Coronary artery (tissue), 2 donors: ENCODE results near the gene CPLX1.

Experiments
- DNase-seq: peaks from one replicate; pipeline ENCODE4 v3.0.0-alpha.2; 2017; ENCODE audit warnings: low spot score
- H3K27ac ChIP-seq, 2 donors: fragments of 200-600 bp; sonication (generic); one replicate each; pipeline ENCODE4 v1.5.1; 2016 to 2019
- H3K4me3 ChIP-seq: fragments of 200-600 bp; sonication (generic); 2 replicates; pipeline ENCODE4 v1.5.1; 2016; ENCODE audit warnings: mild to moderate bottlenecking, moderate library complexity
- TF ChIP-seq, protein P1 (sequence below): fragments of 200-600 bp; sonication (generic); IDR thresholded peaks from one replicate; pipeline ENCODE4 v1.5.1; 2019; ENCODE audit warnings: antibody characterized with exemption

Gene CPLX1

DNA sequence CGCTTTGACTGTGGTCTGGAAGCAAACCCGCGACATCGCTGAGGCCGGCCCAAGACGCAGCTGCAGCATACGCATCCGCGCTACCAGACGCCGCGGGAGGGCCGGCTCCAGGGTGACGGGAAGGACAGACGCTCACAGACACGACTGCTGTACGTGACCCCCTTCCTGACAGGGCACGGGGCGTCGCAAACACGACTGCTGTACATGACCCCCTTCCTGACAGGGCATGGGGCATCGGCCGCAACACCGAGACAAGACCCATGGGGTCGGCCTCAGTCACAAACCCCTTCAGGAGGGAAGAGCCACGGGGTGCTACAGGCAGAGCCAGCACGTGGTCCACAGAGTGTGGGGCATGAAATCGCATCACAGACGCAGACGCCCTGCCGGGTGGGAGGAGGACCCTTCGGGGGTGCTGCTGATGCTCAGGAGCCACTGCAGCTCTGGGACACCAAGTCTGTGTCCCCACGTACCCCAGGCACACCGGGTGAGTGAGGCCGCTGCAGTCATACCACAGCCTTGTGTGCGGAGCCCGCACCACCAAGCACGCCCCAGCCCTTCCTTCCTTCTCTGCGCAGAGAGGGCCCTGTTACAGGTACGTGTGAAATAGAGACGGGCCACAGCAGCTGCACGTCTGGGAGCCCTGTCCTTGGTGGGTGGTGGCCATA lies 38.7 kb upstream of the CPLX1 start:
- TF ChIP-seq, protein P1, sequence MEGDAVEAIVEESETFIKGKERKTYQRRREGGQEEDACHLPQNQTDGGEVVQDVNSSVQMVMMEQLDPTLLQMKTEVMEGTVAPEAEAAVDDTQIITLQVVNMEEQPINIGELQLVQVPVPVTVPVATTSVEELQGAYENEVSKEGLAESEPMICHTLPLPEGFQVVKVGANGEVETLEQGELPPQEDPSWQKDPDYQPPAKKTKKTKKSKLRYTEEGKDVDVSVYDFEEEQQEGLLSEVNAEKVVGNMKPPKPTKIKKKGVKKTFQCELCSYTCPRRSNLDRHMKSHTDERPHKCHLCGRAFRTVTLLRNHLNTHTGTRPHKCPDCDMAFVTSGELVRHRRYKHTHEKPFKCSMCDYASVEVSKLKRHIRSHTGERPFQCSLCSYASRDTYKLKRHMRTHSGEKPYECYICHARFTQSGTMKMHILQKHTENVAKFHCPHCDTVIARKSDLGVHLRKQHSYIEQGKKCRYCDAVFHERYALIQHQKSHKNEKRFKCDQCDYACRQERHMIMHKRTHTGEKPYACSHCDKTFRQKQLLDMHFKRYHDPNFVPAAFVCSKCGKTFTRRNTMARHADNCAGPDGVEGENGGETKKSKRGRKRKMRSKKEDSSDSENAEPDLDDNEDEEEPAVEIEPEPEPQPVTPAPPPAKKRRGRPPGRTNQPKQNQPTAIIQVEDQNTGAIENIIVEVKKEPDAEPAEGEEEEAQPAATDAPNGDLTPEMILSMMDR = no peak
- no peak overlapping the region for H3K4me3 ChIP-seq
- no peak overlapping the region for H3K27ac ChIP-seq
- no peak for DNase-seq

DNA sequence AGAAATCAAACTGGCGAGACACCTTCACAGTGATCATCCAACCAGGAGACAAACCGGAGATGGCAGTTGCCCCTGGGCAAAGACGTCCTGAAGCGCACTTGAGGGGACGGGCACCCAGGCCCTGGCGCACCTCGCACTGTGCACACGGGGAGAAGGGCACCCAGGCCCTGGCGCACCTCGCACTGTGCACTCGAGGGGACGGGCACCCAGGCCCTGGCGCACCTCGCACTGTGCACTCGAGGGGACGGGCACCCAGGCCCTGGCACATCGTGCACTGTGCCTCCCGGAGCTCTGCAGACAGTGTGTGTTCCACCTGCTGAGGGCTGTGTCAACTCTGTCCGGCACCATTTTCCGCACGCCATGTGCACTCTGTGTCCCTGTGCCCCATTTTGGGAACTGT lies 34.6 kb upstream of the CPLX1 start:
- no peak overlapping the region for H3K4me3 ChIP-seq
- no peak for DNase-seq
- H3K27ac ChIP-seq = no peak overlapping the region
- TF ChIP-seq, protein P1 = no peak

DNA sequence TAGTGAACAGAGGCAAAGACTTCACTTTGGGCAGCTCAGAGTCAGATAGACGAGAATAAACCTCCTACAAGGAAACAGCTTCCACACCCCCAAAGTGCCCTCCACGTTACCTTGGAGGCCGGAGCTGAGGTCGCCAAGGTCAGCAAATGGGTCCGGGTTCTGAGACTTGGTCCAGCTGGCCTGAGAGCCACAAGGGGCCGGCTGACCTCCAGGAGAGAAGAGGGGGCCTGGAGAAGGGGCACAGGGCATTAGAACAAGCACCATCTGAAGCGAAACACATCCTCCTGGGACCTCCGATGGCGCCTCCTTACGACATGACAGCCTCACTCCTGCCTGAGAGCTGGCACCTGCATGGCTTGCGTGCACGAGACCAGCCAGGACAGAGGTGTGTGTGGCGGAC lies 33.6 kb upstream of the CPLX1 start:
- TF ChIP-seq, protein P1 = no peak
- DNase-seq = no peak
- H3K4me3 ChIP-seq = no peak overlapping the region
- no peak overlapping the region for H3K27ac ChIP-seq

DNA sequence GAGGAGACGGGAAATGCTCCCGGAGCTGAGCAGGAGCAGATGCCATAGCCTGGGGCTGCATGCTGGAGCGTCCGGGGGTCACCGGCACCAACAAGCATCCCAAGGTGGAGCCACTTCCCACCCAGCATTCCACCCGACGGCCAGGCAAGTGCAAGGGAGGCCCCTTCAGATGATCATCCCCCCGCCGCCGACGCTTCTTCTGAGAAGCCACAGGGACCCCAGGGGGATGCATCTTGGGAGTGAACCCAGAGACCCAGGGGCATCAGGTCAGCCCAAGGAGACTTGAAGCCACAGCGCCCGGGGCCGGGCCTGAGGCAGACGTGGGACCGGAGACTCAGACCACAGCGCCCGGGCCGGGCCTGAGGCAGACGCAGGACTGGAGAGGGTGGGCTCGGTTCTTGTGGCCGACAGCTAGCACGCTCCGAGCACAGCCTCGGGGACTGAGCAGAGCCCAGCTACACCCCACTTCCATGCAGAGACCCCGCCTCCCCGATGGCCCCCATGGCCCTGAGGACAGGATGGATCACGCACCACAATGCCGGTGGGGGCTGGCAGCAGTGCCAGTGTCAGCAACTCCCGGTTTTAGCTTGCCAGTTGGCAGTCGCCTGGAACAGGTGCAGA lies 33.0 kb upstream of the CPLX1 start:
- H3K4me3 ChIP-seq = no peak overlapping the region
- TF ChIP-seq, protein P1 = no peak
- no peak overlapping the region for H3K27ac ChIP-seq
- DNase-seq = no peak

DNA sequence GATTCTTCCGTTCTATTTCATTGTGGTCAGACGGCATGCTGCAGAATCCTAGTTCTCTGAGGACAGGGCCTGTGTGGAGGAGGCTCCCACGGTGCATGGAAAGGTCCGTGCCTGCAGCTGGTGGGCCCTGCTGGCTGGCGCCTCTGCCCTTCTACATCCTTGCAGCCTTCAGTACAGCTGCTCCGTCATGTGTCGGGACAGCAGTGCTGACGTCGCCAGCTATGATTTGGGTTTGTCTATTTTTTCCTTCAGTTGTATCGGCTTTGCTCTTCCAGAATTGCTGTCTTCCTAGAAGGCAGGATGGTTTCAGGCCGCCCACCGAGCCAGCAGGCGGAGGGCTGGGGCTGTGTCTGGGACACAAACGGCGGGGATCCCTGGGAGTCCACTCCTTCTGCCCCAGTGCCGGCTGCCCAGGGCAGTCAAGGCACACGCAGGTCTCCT lies 32.1 kb upstream of the CPLX1 start:
- Histone ChIP-seq H3K27ac (no peak overlapping the region), H3K4me3 (no peak overlapping the region)
- no peak for DNase-seq
- TF ChIP-seq, protein P1 = no peak

DNA sequence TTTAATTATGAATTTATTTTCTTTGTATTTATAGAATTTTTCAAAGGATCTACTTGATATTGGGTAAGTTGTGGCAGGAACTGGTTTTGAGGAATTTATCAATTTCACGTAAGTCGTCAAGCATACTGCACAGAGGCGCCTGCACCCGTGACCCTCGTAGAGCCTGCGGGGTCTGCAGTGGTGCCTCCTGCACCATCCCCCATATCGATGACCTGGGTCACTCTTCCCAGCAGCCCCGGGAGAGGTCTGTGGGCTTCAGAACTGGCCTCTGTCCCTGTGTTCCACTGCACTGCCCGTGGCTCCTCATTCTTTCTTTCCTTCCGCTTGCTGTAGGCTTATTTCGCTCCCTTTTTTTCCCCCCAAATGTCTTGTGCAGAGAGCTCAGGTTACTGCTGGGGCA lies 31.5 kb upstream of the CPLX1 start:
- no peak overlapping the region for H3K4me3 ChIP-seq
- no peak overlapping the region for H3K27ac ChIP-seq
- no peak for DNase-seq
- TF ChIP-seq, protein P1 = no peak

DNA sequence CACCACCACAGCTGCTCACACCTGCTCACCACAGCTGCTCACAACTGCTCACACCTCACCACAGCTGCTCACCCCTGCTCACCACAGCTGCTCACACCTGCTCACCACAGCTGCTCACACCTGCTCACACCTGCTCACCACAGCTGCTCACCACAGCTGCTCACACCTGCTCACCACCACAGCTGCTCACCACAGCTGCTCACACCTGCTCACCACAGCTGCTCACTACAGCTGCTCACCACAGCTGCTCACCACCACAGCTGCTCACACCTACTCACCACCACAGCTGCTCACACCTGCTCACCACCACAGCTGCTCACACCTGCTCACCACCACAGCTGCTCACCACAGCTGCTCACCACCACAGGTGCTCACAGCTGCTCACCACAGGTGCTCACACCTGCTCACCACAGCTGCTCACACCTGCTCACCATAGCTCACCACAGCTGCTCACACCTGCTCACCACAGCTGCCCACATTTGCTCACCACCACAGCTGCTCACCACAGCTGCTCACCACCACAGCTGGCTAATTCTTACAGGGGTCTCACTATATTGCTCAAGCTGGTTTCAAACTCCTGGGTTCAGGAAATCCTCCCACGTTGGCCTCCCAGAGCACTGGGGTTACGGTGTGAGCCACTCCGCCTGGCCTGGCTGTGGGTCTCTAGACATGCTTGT lies 30.4 kb upstream of the CPLX1 start:
- DNase-seq = no peak
- TF ChIP-seq, protein P1 = no peak

More for the DNA sequence above, 30.4 kb upstream of the CPLX1 start:
- H3K4me3 ChIP-seq = no peak overlapping the region
- no peak overlapping the region for H3K27ac ChIP-seq
